Rectal smooth muscle tissue (tissue), 1 donor: Measurements from ENCODE around the gene AGAP1.

Experiments
- H3K27ac ChIP-seq: one replicate; pipeline ENCODE4 v1.7.0; 2013; ENCODE audit warnings: low read depth, low read length, inconsistent platforms
- H3K27me3 ChIP-seq: one replicate; pipeline ENCODE4 v1.7.0; 2013; ENCODE audit warnings: low read length; ENCODE audit not compliant: control insufficient read depth, insufficient read depth
- H3K36me3 ChIP-seq: one replicate; pipeline ENCODE4 v1.7.0; 2013; ENCODE audit warnings: low read length; ENCODE audit not compliant: control insufficient read depth, insufficient read depth
- H3K4me1 ChIP-seq: one replicate; pipeline ENCODE4 v1.7.0; 2013; ENCODE audit warnings: low read length; ENCODE audit not compliant: control insufficient read depth, insufficient read depth
- H3K4me3 ChIP-seq: one replicate; pipeline ENCODE4 v1.7.0; 2013; ENCODE audit warnings: low read length
- H3K9ac ChIP-seq: one replicate; pipeline ENCODE4 v1.7.0; 2013; ENCODE audit warnings: low read length

The AGAP1 gene

GRCh38 chr2:236180076-236180816 is 686.4 kb downstream of the AGAP1 start:
- Histone ChIP-seq H3K9ac (no peak overlapping the region), H3K4me1 (no peaks in the 10 kb centered on the region), H3K36me3 (no peaks in the 10 kb centered on the region), H3K27me3 (peaks cover 33% of the 10 kb centered on the region), H3K27ac (no peak overlapping the region), H3K4me3 (no peak overlapping the region)

- H3K4me3 ChIP-seq, result no peak overlapping the region
- H3K27ac ChIP-seq, result no peak overlapping the region
- H3K27me3 ChIP-seq, result peaks cover 26% of the 10 kb centered on the region
- H3K4me1 ChIP-seq, result no peaks in the 10 kb centered on the region
- no peak overlapping the region for H3K9ac ChIP-seq
- no peaks in the 10 kb centered on the region for H3K36me3 ChIP-seq
Measured at GRCh38 chr2:236180831-236181453, 687.1 kb downstream of the AGAP1 start.
